H1 (cell line): ENCODE results near the gene AKR7A3.

Source experiments
- CHD2 ChIP-seq: IDR thresholded peaks from 2 replicates; pipeline ENCODE4 v1.6.1; 2012; ENCODE audit warnings: low read length, improper control_type of control experiment
- CREB1 ChIP-seq: IDR thresholded peaks from 2 replicates; pipeline ENCODE4 v1.6.1; 2012; ENCODE audit warnings: inconsistent platforms
- EGR1 ChIP-seq: IDR thresholded peaks from 2 replicates; pipeline ENCODE4 v1.6.1; 2011; ENCODE audit warnings: low read depth, low read length, borderline replicate concordance
- GTF2F1 ChIP-seq: IDR thresholded peaks from 2 replicates; pipeline ENCODE4 v1.6.1; 2012; ENCODE audit warnings: low read depth, low read length, improper control_type of control experiment, borderline replicate concordance
- KDM1A ChIP-seq: fragments of 200-600, 300-600 bp; sonication (generic); IDR thresholded peaks from 2 replicates; pipeline ENCODE4 v1.7.1; 2016; ENCODE audit warnings: mild to moderate bottlenecking, low read length, borderline replicate concordance
- POLR2AphosphoS5 ChIP-seq: IDR thresholded peaks from 2 replicates; pipeline ENCODE4 v1.6.1; 2011; ENCODE audit warnings: low read depth, low read length
- RAD21 ChIP-seq, 2 experiments: IDR thresholded peaks in 1 of 2; conservative IDR thresholded peaks in 1 of 2; 2 replicates each; pipeline ENCODE4 v1.6.1; 2011; ENCODE audit warnings: low read depth in 2 of 2, low read length in 2 of 2, improper control_type of control experiment in 1 of 2, inconsistent platforms in 1 of 2, mild to moderate bottlenecking in 1 of 2, moderate library complexity in 1 of 2
- SP1 ChIP-seq: IDR thresholded peaks from 2 replicates; pipeline ENCODE4 v1.6.1; 2011; ENCODE audit warnings: low read depth, low read length
- SRF ChIP-seq: IDR thresholded peaks from 2 replicates; pipeline ENCODE4 v1.6.1; 2011; ENCODE audit warnings: mild to moderate bottlenecking, low read depth, low read length, moderate library complexity
- TF ChIP-seq, protein P1 (sequence below): IDR thresholded peaks from 2 replicates; pipeline ENCODE4 v1.6.1; 2012; ENCODE audit warnings: low read length, inconsistent platforms
- TF ChIP-seq, protein P2 (sequence below), 3 experiments: IDR thresholded peaks; 1 replicate in 2 of 3; 2 replicates in 1 of 3; pipeline versions ENCODE4 v1.5.1 to v1.6.1; 2011; ENCODE audit warnings: low read length in 3 of 3, mild to moderate bottlenecking in 3 of 3, inconsistent platforms in 2 of 3, low read depth in 1 of 3, moderate library complexity in 1 of 3; ENCODE audit not compliant: insufficient read depth in 1 of 3; ENCODE audit errors: control extremely low read depth in 1 of 3

DNA sequence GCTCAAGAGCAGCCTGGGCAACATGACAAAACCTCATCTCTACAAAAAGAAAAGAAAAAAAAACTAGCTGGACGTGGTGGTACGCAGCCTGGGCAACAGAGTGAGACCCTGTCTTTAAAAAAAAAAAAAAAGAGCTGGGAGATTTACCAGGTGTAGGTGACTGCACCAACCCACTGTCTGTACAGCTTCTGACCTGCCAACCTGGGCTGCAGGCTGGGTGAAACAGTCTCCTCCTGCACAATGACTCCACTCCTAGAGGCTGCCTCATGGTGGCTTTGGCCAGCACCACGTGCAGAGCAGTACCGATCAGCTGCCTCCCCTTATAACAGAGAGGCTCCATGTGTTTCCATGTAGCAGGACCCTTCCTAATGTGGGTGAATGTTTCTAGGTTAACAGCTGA is 33.3 kb downstream of the AKR7A3 start:
- TF ChIP-seq, protein P1, sequence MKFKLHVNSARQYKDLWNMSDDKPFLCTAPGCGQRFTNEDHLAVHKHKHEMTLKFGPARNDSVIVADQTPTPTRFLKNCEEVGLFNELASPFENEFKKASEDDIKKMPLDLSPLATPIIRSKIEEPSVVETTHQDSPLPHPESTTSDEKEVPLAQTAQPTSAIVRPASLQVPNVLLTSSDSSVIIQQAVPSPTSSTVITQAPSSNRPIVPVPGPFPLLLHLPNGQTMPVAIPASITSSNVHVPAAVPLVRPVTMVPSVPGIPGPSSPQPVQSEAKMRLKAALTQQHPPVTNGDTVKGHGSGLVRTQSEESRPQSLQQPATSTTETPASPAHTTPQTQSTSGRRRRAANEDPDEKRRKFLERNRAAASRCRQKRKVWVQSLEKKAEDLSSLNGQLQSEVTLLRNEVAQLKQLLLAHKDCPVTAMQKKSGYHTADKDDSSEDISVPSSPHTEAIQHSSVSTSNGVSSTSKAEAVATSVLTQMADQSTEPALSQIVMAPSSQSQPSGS = no peak
- TF ChIP-seq CREB1 = no peak
- no peak for TF ChIP-seq CHD2
- no peak; the same call in 1 of the 2 replicates for TF ChIP-seq POLR2AphosphoS5
- TF ChIP-seq, protein P2, sequence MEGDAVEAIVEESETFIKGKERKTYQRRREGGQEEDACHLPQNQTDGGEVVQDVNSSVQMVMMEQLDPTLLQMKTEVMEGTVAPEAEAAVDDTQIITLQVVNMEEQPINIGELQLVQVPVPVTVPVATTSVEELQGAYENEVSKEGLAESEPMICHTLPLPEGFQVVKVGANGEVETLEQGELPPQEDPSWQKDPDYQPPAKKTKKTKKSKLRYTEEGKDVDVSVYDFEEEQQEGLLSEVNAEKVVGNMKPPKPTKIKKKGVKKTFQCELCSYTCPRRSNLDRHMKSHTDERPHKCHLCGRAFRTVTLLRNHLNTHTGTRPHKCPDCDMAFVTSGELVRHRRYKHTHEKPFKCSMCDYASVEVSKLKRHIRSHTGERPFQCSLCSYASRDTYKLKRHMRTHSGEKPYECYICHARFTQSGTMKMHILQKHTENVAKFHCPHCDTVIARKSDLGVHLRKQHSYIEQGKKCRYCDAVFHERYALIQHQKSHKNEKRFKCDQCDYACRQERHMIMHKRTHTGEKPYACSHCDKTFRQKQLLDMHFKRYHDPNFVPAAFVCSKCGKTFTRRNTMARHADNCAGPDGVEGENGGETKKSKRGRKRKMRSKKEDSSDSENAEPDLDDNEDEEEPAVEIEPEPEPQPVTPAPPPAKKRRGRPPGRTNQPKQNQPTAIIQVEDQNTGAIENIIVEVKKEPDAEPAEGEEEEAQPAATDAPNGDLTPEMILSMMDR (IDR thresholded peaks at IDR 0.05; ENCODE audit: control extremely low read depth in 1 of 3, insufficient read depth in 1 of 3, low read depth in 1 of 3, low read length in 3 of 3) = no peak
- no peak for TF ChIP-seq KDM1A
- no peak for TF ChIP-seq RAD21 (IDR thresholded peaks at IDR 0.05 in 1 of 2, conservative IDR thresholded peaks at IDR 0.05 in 1 of 2; ENCODE audit: low read depth in 2 of 2, low read length in 2 of 2)
- TF ChIP-seq SP1 = no peak
- no peak for TF ChIP-seq EGR1
- TF ChIP-seq GTF2F1 = no peak
- no peak for TF ChIP-seq SRF
